Pulmonary artery endothelial cell (primary cell): ENCODE results near the gene REXO5. TPM values are rescaled to one million over a fixed set of nuclear protein-coding genes. Genes with fewer than 3 reads are reported as not detected.
"Not testable (repeated sequence)": the region's sequence is repeated elsewhere in the genome, so short reads cannot be mapped to it uniquely, and the experiment has no call there.

Experiments
- DNase-seq: peaks from one replicate; pipeline ENCODE4 v3.0.0-alpha.2; 2011; ENCODE audit warnings: low read depth, low spot score
- total RNA-seq: library from RNA; depleted of rRNA; stranded (reverse); fragments of >200 nt; gene quantifications from 2 replicates; pipeline ENCODE4 v1.2.3, GENCODE V29; 2014

REXO5 gene
- total RNA-seq, 1 donor from 2014 or later = 6.9 TPM

DNA sequence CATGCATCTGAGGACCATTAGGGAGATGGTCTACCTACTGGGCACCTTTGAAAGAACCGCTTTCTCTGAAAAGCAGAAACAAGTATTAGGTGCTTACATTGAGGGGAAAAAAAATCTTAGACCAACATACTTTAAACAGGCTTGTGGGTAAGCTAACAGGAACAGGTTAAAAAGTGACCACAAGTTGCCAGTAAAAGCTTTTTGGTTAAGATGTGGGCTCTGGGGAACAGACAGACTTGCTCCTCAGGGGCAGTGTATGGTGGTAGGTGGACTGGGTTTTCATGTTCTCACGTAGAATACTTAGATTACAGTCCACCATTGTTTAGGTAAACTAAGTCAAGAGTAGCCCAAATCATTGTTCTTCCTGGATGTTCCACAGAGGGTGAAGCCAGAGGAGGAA lies 41.2 kb downstream of the REXO5 start:
- no peak for DNase-seq

DNA sequence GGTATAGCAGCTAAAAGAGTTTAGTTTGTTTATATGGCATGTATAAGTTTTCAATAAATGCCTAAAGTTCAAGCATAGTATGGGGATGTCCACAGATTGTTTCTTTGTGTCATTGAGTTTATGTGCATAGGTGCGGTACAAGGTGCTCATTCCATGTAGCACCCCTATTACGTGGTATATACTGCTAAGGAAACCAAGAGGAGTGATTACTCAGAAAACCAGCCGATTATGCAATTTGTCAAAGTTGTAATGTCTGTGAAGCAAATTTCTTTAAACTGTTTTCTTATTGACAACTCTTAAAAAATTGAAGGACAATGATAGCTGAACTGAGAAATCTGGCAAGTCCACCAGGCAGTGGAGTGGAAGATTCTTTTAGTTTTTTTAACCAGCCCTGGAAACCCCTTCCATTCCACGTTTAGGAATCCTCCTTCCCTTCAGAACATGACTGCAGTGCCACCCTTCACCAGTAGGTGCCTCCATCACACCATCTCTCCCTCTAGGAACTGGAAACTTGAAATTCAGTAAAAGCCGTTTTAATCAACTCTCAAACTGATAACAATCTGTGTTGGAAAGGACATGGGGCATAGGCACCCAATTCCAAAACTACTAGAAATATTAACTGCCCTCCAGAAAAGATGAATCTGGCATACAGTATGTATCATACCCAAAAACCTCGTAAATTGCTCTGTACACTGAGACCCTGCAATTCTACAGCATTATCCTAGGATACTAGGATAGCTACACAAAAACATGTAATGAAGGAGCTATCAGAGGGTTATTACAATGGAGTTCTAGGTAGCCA lies 43.5 kb downstream of the REXO5 start:
- DNase-seq = no peak

DNA sequence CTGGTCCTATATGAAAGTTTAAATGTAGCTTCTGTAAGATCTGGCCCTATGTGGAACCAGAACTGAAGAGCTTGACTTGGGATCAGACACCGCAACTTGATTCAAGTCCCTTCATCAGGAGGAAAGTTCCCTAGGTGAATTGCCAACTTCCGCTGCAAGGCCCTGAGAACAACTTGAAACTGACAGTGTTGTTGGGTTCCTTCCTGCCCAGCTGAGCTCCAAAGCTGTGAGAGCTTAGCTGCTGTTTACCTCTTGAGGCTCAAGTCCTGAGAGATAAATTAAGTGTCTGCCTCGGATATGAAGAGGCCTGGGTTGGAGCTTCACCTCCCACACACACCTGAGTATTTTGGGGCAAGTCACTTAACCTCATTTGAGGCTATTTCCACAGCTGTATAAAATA lies 44.7 kb downstream of the REXO5 start:
- no peak for DNase-seq

DNA sequence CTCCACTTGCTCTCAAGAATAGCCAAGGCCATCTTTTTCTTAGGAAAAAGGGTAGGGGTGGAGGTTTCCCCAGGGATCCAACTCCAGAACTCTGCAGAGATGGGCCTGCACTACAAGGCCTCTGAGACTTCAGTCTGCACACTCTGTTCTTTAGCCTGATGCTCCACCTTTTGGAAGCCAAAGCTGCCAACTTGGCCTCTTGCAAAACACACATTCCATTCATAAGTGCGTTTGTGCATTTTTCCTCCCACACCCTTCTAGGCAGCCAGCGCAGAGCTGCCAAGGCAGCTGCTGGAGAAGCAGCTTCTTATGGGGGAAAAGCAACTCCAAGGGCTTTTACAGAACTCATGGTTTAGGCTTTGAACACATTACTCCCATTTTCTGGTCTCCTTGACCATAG lies 45.3 kb downstream of the REXO5 start:
- DNase-seq = peak; percentile 60

DNA sequence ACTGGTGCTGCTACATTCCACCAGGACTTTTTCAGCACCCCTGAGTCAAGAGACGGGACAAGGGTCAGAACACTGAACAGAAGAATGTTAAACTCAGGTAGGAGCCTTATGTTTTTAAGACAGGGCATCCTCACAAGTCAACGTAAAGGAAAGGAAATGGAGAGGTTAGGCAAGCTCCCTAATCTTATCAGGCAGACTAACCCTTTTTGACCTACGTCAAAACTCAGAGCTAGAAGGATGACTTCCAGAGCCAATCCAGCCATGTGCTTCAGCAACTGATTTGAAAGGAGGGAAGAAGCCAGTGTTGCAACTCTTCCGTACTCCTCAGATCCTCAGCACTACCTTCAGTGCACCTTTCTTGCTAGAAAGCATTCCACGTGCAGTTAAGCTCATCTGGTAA lies 46.8 kb downstream of the REXO5 start:
- no peak for DNase-seq

DNA sequence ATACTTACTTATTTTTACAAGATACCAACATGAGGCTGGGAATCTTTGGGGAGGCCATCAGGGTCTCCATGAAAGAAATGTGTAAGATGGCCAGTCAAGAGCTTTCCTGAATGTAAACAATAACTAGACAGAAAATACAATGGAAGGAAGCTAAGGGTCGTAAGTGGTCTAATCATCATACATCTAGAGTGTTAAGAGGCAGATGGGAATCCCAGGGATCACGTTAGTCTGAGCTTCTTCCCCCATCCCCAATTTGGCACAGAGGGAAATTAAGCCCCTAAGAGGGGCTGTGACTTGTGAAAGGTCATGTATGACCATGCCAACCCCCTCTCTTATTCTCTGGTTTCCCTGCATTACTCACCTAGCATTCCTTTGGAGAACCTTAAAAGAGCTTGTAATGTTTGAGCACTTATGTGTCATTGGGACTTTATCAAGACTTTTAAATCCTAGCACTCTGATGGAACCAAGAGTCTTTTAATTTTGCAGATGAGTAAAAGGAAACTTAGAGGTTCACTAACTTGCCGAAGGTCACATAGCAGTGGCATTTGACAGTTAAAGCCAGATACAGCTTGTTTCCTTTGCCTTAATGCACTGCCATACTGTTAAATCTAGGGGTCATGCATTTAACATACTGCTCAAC lies 47.8 kb downstream of the REXO5 start:
- no peak for DNase-seq

DNA sequence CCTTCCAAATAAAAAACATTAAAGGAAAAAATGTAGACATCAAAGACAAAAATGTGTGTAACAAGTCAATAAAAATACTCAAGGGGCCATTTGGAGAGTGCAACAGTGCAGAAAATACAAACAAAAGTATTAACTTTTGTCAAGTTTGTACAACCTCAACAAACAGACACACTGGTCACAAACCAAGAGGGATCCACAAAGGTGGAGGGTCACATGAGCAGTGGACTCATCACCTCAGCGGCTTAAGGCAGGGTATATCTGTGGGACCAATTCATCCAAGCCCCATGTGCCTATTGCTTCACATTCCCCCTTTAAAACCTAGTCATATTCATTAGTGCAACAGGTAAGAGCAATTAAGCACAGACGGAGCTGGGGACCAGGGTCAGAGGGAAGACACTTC lies 48.6 kb downstream of the REXO5 start:
- DNase-seq = no peak

DNA sequence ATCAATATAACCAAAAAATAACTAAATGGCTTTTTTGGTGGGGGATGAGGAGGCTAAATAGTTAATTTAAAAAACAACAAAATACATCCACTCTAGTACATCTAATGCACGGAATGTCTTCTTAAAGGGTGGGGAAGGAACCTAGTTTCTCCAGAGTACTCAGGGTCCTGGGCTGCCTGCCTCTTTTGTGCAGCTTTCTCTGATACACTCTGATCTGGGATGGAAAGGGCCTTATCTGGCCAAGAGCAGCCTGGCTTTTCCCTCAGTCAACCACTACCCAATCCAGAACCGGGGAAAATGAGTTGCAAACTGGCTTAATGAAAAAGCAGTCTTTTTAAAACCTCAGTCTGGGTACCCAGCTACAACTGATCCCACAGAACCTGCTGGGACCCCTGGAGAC lies 51.0 kb downstream of the REXO5 start:
- no peak for DNase-seq

DNA sequence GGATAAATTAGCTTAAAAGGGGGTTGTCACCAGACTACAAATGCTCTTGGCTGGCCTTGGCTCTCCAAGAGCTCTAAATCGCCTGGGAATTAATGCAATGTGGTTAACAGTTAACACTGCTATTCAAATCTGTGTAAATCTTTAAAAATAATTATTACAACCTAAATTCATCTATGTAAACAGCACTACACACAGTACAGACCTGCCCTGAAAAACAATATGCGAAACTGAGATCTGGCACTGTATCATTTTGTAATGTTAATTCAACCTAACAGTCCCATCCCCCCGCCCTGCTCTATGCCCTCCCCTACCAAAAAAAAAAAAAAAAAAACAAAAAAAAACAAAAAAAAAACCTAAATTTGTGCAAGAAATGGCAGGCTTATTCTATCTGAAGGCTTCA lies 52.9 kb downstream of the REXO5 start:
- no peak for DNase-seq

DNA sequence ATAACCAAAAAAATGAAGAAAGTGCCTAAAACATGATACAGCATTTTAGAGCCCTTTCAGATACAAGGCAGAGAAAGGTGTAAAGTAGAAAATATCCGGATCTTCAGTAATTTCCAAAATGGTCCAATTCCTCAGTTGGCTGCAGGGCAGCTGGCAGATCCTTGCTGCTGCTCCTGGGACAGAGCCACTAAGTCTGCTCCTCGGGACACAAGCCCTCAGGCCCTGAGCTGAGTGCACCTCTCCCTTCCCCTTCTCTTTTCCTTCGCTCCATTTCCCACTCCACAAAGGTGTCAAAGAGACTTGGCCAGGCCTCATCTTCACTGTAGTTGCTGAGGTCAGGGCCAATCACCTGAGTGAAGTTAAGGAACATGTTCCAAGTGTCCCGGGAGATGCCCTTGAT lies 53.4 kb downstream of the REXO5 start:
- DNase-seq = no peak

DNA sequence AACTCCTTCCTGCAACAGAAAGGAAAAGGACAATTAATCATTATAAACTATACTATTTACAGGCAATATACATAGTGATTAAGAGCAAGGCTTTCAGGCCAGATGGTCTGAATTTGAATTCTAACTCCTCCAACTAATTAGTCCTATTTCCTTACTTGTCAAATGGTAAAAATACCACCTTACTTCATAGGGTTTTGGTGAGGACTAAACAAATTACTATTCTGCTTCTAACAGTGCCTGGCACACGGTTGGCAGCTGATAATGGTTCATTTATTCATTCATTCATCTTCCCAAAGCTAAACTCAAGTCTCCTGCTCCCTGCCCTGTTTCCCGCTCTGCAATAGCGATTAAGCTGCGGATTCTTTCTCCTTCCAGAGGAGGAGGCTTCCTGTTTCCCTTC lies 54.0 kb downstream of the REXO5 start:
- DNase-seq = no peak

DNA sequence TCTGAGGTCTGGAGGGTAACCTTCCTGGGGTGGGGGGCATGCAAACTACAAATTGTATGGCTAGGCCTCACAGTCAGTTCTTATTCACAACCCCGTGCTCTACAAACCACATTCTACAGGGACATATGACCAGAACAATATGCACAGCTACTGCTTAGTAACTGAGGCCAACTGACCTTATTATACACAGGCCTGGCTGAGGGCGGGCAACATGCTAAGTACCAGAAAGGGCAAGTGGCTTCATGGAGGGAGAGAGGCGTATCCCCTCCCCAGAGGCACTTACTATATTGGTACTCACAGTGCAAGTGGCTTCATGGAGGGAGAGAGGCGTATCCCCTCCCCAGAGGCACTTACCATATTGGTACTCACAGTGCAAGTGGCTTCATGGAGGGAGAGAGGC lies 54.7 kb downstream of the REXO5 start:
- DNase-seq = not testable (repeated sequence)

DNA sequence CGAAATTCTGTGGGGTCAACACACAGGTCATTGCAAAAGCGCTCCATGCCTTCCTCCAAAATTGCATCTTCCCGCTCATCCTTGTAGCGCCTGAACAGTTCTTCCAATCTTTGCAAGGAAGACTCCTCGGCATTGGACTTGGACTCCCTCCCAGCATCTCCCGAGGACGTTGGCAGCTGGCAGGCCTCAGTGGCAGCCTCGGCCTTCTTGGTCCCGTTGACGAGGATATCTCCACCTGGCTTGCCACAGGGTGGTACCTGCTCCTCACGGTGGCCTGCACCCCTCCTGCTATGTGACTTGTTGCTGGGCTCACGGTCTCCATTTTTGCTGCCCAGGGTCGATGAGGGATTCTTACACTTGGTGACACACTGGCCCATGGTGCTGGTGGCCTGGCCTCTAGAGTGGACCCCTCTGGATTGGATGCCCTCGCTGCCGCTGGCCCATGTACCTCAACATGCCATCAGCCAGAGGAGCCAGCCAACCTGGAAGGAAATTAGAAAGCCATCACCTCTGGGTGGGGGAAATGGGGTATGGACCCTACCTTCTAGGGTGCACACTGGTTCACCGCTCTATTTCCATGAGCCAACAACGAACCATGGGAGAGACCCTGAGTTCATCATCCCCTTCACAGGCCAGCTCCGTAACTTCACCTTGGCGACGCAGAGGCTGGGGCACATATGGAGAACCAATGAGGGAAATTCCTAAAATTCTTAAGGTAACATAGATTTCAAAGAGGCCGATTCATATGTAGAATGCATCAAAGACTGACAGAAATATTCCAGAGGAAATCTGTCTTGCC lies 56.0 kb downstream of the REXO5 start:
- DNase-seq = no peak

DNA sequence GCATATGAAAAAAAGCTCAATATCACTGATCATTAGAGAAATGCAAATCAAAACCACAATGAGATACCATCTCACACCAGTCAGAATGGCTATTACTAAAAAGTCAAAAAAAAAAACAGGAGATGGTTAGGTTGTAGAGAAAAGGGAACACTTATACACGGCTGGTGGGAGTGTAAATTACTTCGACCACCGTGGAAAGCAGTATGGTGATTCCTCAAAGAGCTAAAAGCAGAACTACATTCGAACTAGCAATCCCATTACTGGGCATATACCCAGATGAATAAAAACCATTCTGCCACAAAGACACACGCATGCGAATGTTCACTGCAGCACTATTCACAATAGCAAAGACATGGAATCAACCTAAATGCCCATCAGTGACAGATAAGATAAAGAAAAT lies 58.0 kb downstream of the REXO5 start:
- not testable (repeated sequence) for DNase-seq

DNA sequence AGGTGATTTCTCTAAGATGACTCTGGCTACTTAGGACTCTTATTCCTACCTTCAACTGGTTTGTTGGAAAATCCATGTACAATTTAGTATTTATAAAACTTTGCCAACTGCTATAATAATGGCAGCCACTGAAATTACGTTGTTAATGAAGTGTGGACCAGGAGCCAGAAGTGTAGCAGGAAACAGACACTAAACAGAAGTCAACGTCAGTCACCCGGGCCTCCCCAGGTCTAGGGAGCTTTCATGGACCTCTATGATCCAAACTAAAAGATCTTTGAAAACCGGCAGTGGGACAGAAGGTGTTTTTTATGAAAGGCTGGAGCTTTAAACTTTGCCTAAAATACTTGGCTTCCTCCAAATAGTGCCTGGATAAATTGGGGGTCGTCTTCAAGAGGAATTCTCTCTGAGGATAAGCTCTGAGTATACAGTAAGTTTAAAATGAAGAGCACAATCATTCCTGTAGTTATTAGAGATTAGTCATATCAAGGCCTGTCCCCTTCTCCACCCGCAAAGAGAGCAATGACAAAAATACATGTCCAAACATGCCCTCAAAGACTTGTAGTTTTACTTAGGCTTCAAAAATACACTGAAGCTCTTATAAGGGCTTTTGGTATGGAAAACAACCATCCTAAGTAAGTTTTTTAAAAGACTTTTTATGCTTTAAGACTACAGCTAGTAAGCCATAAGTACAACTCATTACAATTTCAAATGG lies 59.2 kb downstream of the REXO5 start:
- no peak for DNase-seq

DNA sequence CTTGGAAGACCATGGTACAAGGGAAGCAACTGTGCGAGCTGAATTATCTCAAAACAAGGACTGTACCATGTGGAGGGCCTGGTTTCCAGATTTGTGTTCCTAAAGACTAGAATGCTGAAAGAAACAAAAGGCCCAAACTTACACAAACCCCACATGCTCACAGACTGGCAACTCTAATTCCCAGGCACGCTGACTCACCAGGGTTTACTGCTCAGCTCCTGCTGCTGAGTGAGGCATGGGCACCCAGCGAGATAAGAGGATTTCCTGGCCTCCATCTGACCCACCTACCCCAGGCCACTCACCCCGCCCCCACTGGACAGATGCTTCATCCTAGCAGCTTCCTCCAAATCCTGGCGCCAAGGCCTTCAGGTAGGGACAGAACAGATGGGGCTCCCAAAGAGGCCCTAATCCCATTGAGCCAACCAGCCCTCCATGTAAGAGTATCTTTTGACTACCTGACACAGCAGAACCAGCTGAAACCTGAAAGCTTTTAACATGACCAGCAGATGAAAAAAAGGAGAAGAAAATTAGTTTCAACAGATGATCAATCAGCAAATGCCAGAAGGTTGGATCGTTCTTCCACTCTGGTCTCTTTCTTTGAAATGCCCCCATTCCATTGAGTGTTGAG lies 59.9 kb downstream of the REXO5 start:
- DNase-seq = peak; percentile 70

DNA sequence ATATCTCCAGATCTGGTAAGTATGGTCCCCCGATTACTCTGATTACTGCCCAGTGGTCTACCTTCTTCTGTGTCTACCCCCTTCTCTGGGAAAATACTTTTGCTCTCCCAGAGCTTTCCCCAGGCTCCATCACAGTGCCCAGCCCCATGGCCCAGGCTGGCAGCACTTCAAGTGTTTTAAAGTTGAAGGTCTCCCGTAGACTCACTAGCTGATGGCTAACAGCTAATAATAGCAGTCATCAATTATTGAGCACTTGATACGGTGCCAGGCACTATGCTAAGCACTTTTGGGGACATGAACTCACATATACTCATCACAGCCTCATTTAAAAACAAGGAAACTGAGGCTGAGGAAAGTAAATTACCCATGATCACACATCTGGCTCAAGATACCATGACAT lies 60.5 kb downstream of the REXO5 start:
- no peak for DNase-seq

DNA sequence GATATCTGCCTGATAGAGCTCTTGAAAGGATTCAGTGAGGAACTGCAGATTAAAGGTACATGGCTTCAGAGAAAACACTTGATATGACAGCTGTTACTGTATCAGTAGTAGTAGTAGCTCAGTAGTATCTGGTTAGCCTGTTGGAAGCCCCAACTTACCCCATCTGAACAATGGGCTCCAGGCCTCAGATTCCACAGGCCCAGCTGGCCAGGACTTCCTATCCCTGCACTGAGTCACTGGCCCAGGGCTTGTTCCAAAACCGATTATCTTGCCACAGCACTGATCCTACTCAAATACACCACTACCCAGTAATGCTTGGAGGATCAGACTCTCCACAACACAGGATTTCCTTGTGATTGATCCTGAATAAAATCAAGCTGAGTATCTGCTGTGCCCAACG lies 61.3 kb downstream of the REXO5 start:
- no peak for DNase-seq

DNA sequence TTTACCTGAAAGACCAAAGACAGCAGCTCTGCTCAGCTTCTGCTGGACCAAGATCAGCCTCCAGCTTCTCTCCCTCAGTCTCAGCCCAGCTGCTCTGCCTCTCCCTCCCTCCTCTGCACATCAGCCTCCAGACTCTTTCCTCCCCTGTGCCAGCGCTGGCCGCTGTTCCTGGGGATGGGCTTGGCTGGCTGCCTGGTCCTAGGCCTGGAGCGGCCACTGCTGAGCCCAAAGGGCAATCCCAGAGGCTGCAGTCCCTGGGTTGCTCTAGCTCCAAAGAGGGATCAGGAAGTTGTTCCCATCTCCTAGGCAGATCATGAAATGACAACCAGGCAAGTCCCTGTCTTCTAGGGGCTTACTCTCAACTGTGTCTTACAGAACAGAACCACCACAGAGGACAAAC lies 62.6 kb downstream of the REXO5 start:
- DNase-seq = no peak

DNA sequence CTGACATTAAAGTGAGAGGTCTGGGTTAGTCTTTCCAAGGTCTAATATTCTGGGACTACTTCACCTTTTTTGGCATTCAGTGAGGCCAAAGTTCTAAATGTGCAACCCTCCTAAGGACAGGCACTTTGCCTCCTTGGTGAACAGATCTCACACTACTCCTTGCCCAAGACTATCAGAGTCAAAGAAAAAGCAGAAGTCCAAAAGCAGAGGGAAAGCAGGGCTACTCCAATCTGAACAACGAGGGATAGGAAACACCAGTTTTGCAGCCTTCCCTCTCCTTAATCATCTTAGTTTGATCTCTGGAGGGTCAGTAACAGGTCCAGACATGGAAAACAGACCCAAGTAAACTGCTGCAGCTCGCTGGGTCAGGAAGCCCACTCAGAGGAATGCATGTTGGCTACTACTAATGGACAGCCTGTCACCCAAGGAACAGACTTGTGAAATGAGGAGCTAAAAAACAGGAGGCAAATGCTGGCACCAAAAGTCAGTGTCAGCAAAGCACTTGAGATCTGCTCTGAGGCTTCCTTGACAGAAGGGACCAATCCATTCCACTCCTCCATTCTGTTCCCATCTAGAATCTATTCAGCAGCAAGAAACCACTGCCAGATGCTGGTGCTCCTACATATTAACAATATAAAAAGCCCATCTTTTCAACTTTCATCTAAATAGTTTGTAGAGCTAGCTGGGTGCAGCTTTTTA lies 63.9 kb downstream of the REXO5 start:
- DNase-seq = no peak

DNA sequence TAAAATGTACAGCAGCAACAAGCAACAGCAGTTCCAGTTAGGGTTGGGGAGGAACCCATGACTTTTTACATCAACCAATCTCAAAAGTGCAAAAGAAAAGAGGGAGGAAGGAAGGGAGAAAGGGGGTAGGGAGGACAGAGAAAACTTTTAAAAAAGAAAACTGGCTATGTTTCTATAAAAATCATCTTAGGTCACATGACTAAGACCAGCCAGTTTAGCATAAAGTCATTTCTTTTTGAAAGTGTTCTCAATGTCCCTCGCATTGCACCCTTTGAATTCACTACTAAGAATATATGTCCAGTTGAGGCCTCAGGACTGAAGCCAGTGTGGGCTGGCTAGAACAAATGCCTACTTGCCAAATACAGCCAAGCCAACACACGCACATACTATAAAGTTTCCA lies 64.9 kb downstream of the REXO5 start:
- no peak for DNase-seq
